ENCODE data around the gene PFKFB2.

PFKFB2 gene

DNA sequence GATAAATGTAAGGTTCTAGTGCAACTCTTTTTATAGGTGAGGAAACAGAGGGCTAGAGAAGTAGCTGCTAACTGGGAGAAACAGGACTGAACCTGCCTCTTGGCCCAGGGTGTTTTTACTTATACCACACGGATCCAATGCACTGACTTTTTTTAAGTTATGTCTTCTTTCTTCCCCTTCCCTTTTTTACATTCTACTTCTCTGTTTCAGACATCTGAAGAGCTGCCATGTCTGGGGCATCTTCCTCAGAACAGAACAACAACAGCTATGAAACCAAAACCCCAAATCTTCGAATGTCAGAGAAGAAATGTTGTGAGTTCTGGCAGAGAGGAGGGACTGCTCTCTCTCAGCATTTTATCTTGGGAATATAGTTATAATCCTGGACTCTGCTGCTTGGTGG, 1.4 kb downstream of the PFKFB2 start:
- in situ Hi-C loops (cut with MboI; ENCODE audit: low sequenced_read_pairs, unreplicated experiment): no loop called here
- TF ChIP-seq, protein P1, sequence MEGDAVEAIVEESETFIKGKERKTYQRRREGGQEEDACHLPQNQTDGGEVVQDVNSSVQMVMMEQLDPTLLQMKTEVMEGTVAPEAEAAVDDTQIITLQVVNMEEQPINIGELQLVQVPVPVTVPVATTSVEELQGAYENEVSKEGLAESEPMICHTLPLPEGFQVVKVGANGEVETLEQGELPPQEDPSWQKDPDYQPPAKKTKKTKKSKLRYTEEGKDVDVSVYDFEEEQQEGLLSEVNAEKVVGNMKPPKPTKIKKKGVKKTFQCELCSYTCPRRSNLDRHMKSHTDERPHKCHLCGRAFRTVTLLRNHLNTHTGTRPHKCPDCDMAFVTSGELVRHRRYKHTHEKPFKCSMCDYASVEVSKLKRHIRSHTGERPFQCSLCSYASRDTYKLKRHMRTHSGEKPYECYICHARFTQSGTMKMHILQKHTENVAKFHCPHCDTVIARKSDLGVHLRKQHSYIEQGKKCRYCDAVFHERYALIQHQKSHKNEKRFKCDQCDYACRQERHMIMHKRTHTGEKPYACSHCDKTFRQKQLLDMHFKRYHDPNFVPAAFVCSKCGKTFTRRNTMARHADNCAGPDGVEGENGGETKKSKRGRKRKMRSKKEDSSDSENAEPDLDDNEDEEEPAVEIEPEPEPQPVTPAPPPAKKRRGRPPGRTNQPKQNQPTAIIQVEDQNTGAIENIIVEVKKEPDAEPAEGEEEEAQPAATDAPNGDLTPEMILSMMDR (IDR thresholded peaks at IDR 0.05; ENCODE audit: borderline replicate concordance, control extremely low read depth, extremely low read depth, insufficient read depth, missing control alignments): no peak
- DNase-seq (ENCODE audit: low spot score): no peak

DNA sequence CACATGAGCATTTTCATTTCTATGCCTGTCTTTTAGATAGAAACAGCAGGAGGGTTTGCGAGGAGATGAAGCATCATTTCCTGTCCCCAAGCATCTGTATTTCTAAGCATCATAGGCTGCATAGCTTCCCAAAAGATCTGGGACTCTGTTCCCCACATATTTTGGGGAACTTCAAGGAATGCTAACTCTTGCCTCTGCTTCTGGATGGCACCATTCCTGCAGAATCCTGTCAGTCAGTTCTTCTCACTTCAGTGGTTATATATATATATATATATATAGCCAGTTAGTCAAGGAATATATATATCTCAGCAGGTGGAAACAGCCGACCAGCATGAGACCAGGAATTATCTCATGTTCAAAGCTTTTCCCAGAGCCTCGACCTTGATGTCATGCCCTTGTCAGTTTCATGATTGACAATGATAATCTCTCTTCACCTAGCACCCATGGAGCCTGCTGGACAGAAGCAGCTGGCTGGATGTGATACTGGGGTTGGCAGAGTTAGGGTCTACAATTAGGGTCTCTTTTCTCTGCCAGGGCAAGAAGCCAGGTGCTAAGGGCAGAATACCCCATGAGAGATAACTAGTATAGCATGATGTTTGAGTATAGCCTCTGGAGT, 2.4 kb downstream of the PFKFB2 start:
- TF ChIP-seq, protein P1 (IDR thresholded peaks at IDR 0.05; ENCODE audit: borderline replicate concordance, control extremely low read depth, extremely low read depth, insufficient read depth, missing control alignments): no peak
- no peak for DNase-seq (ENCODE audit: low spot score)
- in situ Hi-C loops (cut with MboI; ENCODE audit: low sequenced_read_pairs, unreplicated experiment): no loop called here

DNA sequence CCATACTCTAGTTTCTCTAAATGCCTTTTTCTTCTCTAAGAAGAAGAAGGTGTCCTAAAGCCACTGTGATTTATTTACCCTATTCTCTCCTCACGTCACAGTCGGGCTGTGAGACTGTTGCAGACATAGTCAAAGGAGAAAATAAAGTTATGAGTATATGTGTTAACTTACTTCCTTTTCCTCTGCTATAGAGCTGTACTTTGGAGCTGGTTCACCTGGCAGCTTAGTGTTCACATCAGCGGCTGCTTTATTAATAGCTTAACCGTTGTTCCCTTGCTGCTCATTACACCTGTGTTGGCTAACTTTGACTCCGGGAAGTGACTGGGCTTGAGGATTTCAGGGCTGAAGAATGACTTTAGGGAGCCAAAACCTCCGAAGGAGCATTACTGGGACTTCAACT, 3.6 kb downstream of the PFKFB2 start:
- TF ChIP-seq, protein P1 (IDR thresholded peaks at IDR 0.05; ENCODE audit: borderline replicate concordance, control extremely low read depth, extremely low read depth, insufficient read depth, missing control alignments): no peak
- no peak for DNase-seq (ENCODE audit: low spot score)
- in situ Hi-C loops (cut with MboI; ENCODE audit: low sequenced_read_pairs, unreplicated experiment): no loop called here

DNA sequence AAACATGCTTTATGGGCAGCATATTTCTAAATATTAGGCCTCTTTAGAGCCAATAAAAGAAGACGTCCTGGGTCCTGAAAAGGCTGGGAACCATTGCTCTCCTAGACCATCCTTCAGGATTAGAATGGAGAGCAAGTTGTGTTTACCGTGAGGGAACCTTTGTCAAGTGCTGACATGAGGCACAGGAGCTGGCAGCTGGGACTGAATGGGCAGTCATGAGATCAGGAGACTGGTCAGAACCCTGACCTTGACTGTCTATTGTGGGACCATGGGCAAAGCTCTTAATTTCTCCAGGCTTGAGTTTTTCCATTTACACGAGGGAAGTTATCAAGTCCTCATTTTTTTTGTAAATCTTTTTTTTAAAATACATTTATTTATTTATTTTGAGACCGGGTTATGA, 5.2 kb downstream of the PFKFB2 start:
- TF ChIP-seq, protein P1 (IDR thresholded peaks at IDR 0.05; ENCODE audit: borderline replicate concordance, control extremely low read depth, extremely low read depth, insufficient read depth, missing control alignments): no peak
- in situ Hi-C loops (cut with MboI; ENCODE audit: low sequenced_read_pairs, unreplicated experiment): no loop called here
- DNase-seq (ENCODE audit: low spot score): no peak

DNA sequence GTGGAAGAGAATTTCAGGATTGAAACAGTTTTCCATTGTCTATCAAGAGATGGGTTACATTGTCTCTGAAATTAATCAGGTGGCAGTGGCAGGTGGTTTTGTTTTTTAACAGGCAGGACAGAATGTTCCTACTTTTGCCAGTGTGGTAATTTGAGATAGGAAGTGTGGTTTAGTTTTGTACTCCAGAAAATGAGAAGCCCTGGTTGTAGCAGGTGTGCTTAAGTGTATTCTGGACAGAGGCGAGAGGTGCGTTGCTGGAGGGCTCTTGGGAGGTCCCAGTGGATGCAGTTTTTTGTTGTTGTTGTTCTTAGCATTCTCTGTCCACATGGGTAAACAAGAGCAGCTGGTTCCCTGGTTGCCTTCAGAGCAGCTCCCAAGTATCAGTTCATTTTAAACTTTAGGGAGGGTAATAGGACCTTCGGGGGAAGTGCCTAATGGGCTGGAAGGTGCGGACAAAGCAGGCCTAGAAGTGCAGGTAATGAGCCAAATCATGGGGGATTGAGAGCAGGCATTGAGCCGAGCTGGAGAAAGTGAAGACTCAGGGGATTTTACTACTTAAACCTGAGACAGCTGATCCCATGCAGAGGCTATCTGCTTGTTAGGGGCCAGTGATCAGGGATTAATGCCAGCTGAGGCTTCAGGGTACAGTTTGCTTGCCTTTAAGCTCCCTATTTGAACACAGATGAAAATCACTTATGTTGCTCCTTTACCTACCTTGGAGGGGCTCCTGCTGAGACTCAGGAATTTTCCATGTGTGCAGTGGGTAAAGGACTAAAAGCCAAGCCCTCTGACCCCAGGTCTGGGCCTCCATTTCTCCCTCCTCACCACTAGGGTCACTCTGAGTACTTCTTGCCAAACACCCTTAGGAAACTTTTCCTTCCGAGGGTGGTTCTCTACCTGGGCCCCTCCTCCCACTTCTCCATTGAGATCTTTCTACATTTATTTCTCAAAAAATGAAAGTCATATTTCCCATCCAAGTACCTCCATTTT, 6.1 kb downstream of the PFKFB2 start:
- in situ Hi-C loops (cut with MboI; ENCODE audit: low sequenced_read_pairs, unreplicated experiment): no loop called here
- DNase-seq (ENCODE audit: low spot score): no peak
- TF ChIP-seq, protein P1 (IDR thresholded peaks at IDR 0.05; ENCODE audit: borderline replicate concordance, control extremely low read depth, extremely low read depth, insufficient read depth, missing control alignments): no peak

DNA sequence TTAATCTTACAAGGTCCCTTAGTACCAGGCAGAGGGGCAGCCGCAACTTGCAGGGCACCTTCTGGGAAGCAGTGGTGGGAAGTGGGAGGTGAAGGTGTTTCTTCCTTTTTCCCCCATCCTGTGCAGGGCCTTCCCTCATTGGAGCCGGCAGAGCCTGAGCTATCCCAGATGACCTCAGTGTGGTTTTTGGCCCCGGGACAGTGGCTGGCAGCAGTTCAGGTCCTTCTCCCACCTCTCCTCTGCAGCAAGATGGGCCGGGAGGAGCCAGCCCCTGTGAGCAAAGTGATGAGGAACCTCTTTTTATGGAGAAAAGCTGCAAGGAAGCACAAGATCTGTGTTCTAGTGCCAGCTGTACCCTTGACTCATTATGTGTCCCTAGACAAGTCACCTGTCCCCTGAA, 6.8 kb downstream of the PFKFB2 start:
- in situ Hi-C loops (cut with MboI; ENCODE audit: low sequenced_read_pairs, unreplicated experiment): no loop called here
- TF ChIP-seq, protein P1 (IDR thresholded peaks at IDR 0.05; ENCODE audit: borderline replicate concordance, control extremely low read depth, extremely low read depth, insufficient read depth, missing control alignments): no peak
- DNase-seq (ENCODE audit: low spot score): no peak

Measured in GM13976 (cell line).